KMS-11 (cell line): ENCODE measurements around the gene UMODL1.

Experiments
- H2AFZ ChIP-seq: fragments of 200-600 bp; sonication (generic); 2 replicates; pipeline ENCODE4 v1.6.1; 2016; ENCODE audit warnings: antibody characterized with exemption, mixed run types, low read depth
- H3K27ac ChIP-seq: fragments of 200-600 bp; sonication (generic); 2 replicates; pipeline ENCODE4 v1.6.1; 2016; ENCODE audit warnings: mild to moderate bottlenecking, mixed run types
- H3K27me3 ChIP-seq: fragments of 200-600 bp; sonication (generic); 2 replicates; pipeline ENCODE4 v1.6.1; 2017; ENCODE audit warnings: mild to moderate bottlenecking, low read depth, mixed run types, moderate library complexity; ENCODE audit not compliant: insufficient read depth
- H3K36me3 ChIP-seq: fragments of 200-600 bp; sonication (generic); 2 replicates; pipeline ENCODE4 v1.6.1; 2017; ENCODE audit warnings: mild to moderate bottlenecking, mixed run types; ENCODE audit not compliant: insufficient read depth
- H3K4me1 ChIP-seq: fragments of 200-600 bp; sonication (generic); 2 replicates; pipeline ENCODE4 v1.6.1; 2016; ENCODE audit warnings: mild to moderate bottlenecking, low read depth, mixed run types; ENCODE audit not compliant: poor library complexity, severe bottlenecking
- H3K4me2 ChIP-seq: fragments of 200-600 bp; sonication (generic); 2 replicates; pipeline ENCODE4 v1.7.0; 2016; ENCODE audit warnings: mild to moderate bottlenecking, mixed run types
- H3K4me3 ChIP-seq: fragments of 200-600 bp; sonication (generic); IDR thresholded peaks from 2 replicates; pipeline ENCODE4 v1.6.1; 2017; ENCODE audit warnings: low read depth, low read length, mixed read lengths; ENCODE audit not compliant: insufficient read depth
- H3K79me2 ChIP-seq: fragments of 200-600 bp; sonication (generic); 2 replicates; pipeline ENCODE4 v1.6.1; 2016; ENCODE audit warnings: low read depth, mixed run types; ENCODE audit not compliant: insufficient read depth
- H3K9ac ChIP-seq: fragments of 200-600 bp; sonication (generic); 2 replicates; pipeline ENCODE4 v1.6.1; 2016; ENCODE audit warnings: mild to moderate bottlenecking, mixed run types
- H4K20me1 ChIP-seq: fragments of 200-600 bp; sonication (generic); 2 replicates; pipeline ENCODE4 v1.6.1; 2016; ENCODE audit warnings: mild to moderate bottlenecking, mixed run types; ENCODE audit not compliant: insufficient read depth
- CTCF ChIP-seq: fragments of 200-600 bp; sonication (generic); conservative IDR thresholded peaks from 2 replicates; pipeline ENCODE4 v1.6.1; 2017; ENCODE audit warnings: low read depth, mild to moderate bottlenecking, antibody characterized with exemption, low read length, moderate library complexity, mixed read lengths

The UMODL1 gene

GRCh38 chr21:42081931-42082381 lies 10.8 kb downstream of the UMODL1 start:
- H3K4me1 ChIP-seq = peaks cover 3% of the 10 kb centered on the region
- no peaks in the 10 kb centered on the region for H3K79me2 ChIP-seq
- H2AFZ ChIP-seq = no peak overlapping the region
- no peak for TF ChIP-seq CTCF
- H3K4me2 ChIP-seq = no peak overlapping the region
- H3K9ac ChIP-seq = no peak overlapping the region
- H3K27ac ChIP-seq = no peak overlapping the region
- H3K36me3 ChIP-seq = no peaks in the 10 kb centered on the region
- H3K27me3 ChIP-seq = peaks cover 5% of the 10 kb centered on the region; the same call in 1 of the 2 replicates
- no peak overlapping the region for H3K4me3 ChIP-seq
- H4K20me1 ChIP-seq = no peaks in the 10 kb centered on the region

GRCh38 chr21:42082501-42083360 lies 11.6 kb downstream of the UMODL1 start:
- Histone ChIP-seq H3K4me2 (no peak overlapping the region), H4K20me1 (no peaks in the 10 kb centered on the region), H3K4me1 (peaks cover 3% of the 10 kb centered on the region), H3K79me2 (no peaks in the 10 kb centered on the region), H3K4me3 (no peak overlapping the region), H3K27ac (no peak overlapping the region), H3K9ac (no peak overlapping the region), H3K27me3 (peaks cover 5% of the 10 kb centered on the region; the same call in 1 of the 2 replicates), H3K36me3 (no peaks in the 10 kb centered on the region), H2AFZ (no peak overlapping the region)
- no peak for TF ChIP-seq CTCF

- TF ChIP-seq CTCF = no peak
- no peaks in the 10 kb centered on the region for H4K20me1 ChIP-seq
- no peak overlapping the region for H3K4me3 ChIP-seq
- H3K9ac ChIP-seq = no peak overlapping the region
- no peak overlapping the region for H3K4me2 ChIP-seq
- no peaks in the 10 kb centered on the region for H3K36me3 ChIP-seq
- H3K27me3 ChIP-seq = peaks cover 5% of the 10 kb centered on the region; the same call in 1 of the 2 replicates
- H3K4me1 ChIP-seq = peaks cover 3% of the 10 kb centered on the region
- H2AFZ ChIP-seq = no peak overlapping the region
- H3K27ac ChIP-seq = no peak overlapping the region
- H3K79me2 ChIP-seq = no peaks in the 10 kb centered on the region
Measured at GRCh38 chr21:42083361-42083690, 12.2 kb downstream of the UMODL1 start.

- H3K4me3 ChIP-seq = no peak overlapping the region
- H3K36me3 ChIP-seq = no peaks in the 10 kb centered on the region
- H4K20me1 ChIP-seq = no peaks in the 10 kb centered on the region
- H3K4me1 ChIP-seq = no peaks in the 10 kb centered on the region
- H3K79me2 ChIP-seq = no peaks in the 10 kb centered on the region
- TF ChIP-seq CTCF = no peak
- no peak overlapping the region for H3K27ac ChIP-seq
- H2AFZ ChIP-seq = no peak overlapping the region
- no peak overlapping the region for H3K4me2 ChIP-seq
- no peak overlapping the region for H3K9ac ChIP-seq
- H3K27me3 ChIP-seq = peaks cover 5% of the 10 kb centered on the region; the same call in 1 of the 2 replicates
Measured at GRCh38 chr21:42084079-42084478, 13.0 kb downstream of the UMODL1 start.
